Keratinocyte (primary cell): ENCODE measurements around the gene DCTN4. TPM values are rescaled to one million over a fixed set of nuclear protein-coding genes. Genes with fewer than 3 reads are reported as not detected.

Experiments used
- DNase-seq: peaks from one replicate; pipeline ENCODE4 v3.0.0-alpha.2; 2011; ENCODE audit warnings: low read depth, missing footprints, low spot score
- FAIRE-seq: peaks from 2 replicates; lab custom pipeline; 2011; peaks lifted over from hg19 to GRCh38; lab: Jason Lieb, UNC
- H2AFZ ChIP-seq: 2 replicates; pipeline ENCODE4 v1.6.0; 2012; ENCODE audit warnings: low read length, control low read depth, inconsistent platforms; ENCODE audit not compliant: control insufficient read depth
- H3K27ac ChIP-seq: 2 replicates; pipeline ENCODE4 v1.5.1; 2011; ENCODE audit warnings: low read length; ENCODE audit not compliant: control insufficient read depth, insufficient read depth
- H3K27me3 ChIP-seq: 3 replicates; pipeline ENCODE4 v1.6.0; 2011; ENCODE audit warnings: low read length; ENCODE audit not compliant: control insufficient read depth, insufficient read depth; ENCODE audit errors: extremely low read depth
- H3K36me3 ChIP-seq, 2 experiments: 2 replicates in 1 of 2; 3 replicates in 1 of 2; pipeline ENCODE4 v1.5.1; 2011; ENCODE audit warnings: low read length in 2 of 2, mild to moderate bottlenecking in 1 of 2; ENCODE audit not compliant: control insufficient read depth in 2 of 2, insufficient read depth in 2 of 2; ENCODE audit errors: extremely low read depth in 1 of 2
- H3K4me1 ChIP-seq: 3 replicates; pipeline ENCODE4 v1.5.1; 2011; ENCODE audit warnings: low read length; ENCODE audit not compliant: control insufficient read depth, insufficient read depth; ENCODE audit errors: extremely low read depth
- H3K4me2 ChIP-seq: 3 replicates; pipeline ENCODE4 v1.6.0; 2011; ENCODE audit warnings: low read depth, low read length; ENCODE audit not compliant: control insufficient read depth, insufficient read depth; ENCODE audit errors: extremely low read depth
- H3K4me3 ChIP-seq, 3 experiments: fragments of 200-600 bp in 1 of 3; sonication (generic) in 1 of 3; 2 replicates in 2 of 3; 3 replicates in 1 of 3; pipeline ENCODE4 v1.5.1; 2011 to 2016; ENCODE audit warnings: low read length in 3 of 3, mild to moderate bottlenecking in 3 of 3, control low read depth in 2 of 3, inconsistent platforms in 1 of 3, low read depth in 1 of 3, mixed read lengths in 1 of 3, mixed run types in 1 of 3, moderate library complexity in 1 of 3; ENCODE audit not compliant: control insufficient read depth in 2 of 3, insufficient read depth in 2 of 3; ENCODE audit errors: extremely low read depth in 1 of 3
- H3K79me2 ChIP-seq: 2 replicates; pipeline ENCODE4 v1.6.0; 2012; ENCODE audit warnings: low read length; ENCODE audit not compliant: control insufficient read depth, insufficient read depth
- H3K9ac ChIP-seq: 3 replicates; pipeline ENCODE4 v1.6.0; 2011; ENCODE audit warnings: low read length; ENCODE audit not compliant: control insufficient read depth, insufficient read depth; ENCODE audit errors: extremely low read depth
- H3K9me1 ChIP-seq: 3 replicates; pipeline ENCODE4 v1.6.0; 2011; ENCODE audit warnings: low read length; ENCODE audit not compliant: control insufficient read depth, insufficient read depth; ENCODE audit errors: extremely low read depth
- H3K9me3 ChIP-seq: 2 replicates; pipeline ENCODE4 v1.5.1; 2012; ENCODE audit warnings: low read depth, low read length; ENCODE audit not compliant: control insufficient read depth
- H4K20me1 ChIP-seq: 3 replicates; pipeline ENCODE4 v1.6.0; 2011; ENCODE audit warnings: low read length; ENCODE audit not compliant: control insufficient read depth, insufficient read depth; ENCODE audit errors: extremely low read depth
- CTCF ChIP-seq, 3 experiments: IDR thresholded peaks in 1 of 3; conservative IDR thresholded peaks in 1 of 3; optimal IDR thresholded peaks in 1 of 3; 2 replicates in 2 of 3; 3 replicates in 1 of 3; pipeline versions ENCODE3 to v1.5.1; 2011; ENCODE audit warnings: low read length in 3 of 3, mild to moderate bottlenecking in 3 of 3, moderate library complexity in 2 of 3, control low read depth in 1 of 3, inconsistent platforms in 1 of 3; ENCODE audit not compliant: insufficient read depth in 2 of 3; ENCODE audit errors: extremely low read depth in 1 of 3
- EZH2 ChIP-seq: IDR thresholded peaks from one replicate; pipeline ENCODE4 v1.6.1; 2012; ENCODE audit warnings: inconsistent platforms, mild to moderate bottlenecking, low read length, moderate library complexity
- dilution Hi-C: fragments of 300-500 bp; cut with MboI; formaldehyde crosslinking; loops from one replicate; pipeline ENCODE4 v1.7.0; 2020; ENCODE audit warnings: low sequenced_read_pairs; ENCODE audit not compliant: extremely low pct_ligation_motif_present
- polyA minus RNA-seq, 3 experiments: library from RNA; depleted of rRNA, polyadenylated mRNA; stranded (reverse); fragments of >200 nt; gene quantifications; 1 replicate in 1 of 3; 2 replicates in 1 of 3; 3 replicates in 1 of 3; pipeline ENCODE4 v1.2.3, GENCODE V29; 2011
- polyA plus RNA-seq, 5 experiments: library from polyadenylated mRNA; depleted of rRNA in 3 of 5; stranded (reverse) in 3 of 5; stranded (forward) in 1 of 5; unstranded in 1 of 5; fragments of >200 nt; gene quantifications; 1 replicate in 1 of 5; 2 replicates in 3 of 5; 3 replicates in 1 of 5; pipeline versions ENCODE4 v1.2.1 to v1.2.3, GENCODE V29; 2011 to 2012; ENCODE audit warnings: missing spikeins in 2 of 5, low read depth in 1 of 5, low replicate concordance in 1 of 5

The DCTN4 gene
- 37.7 to 46.4 TPM (median 44.3 TPM) in 3 replicates for polyA plus RNA-seq
- polyA plus RNA-seq (2011; ENCODE audit: low read depth): 32.4 TPM
- polyA plus RNA-seq (2011; cell fraction: cytosol; rRNA removed): 42.2 and 56.1 TPM in 2 replicates
- polyA plus RNA-seq (2011; cell fraction: nucleus; rRNA removed): 48.2 and 48.7 TPM in 2 replicates
- 19.1 and 26.3 TPM in 2 replicates for polyA plus RNA-seq (2012; ENCODE audit: low replicate concordance)
- polyA minus RNA-seq: 55.7 to 69.8 TPM (median 68.1 TPM) in 3 replicates
- 32.0 TPM for polyA minus RNA-seq (2011; cell fraction: cytosol; rRNA and poly(A)+ RNA removed)
- 35.3 and 58.6 TPM in 2 replicates for polyA minus RNA-seq (2011; cell fraction: nucleus; rRNA and poly(A)+ RNA removed)

DNA sequence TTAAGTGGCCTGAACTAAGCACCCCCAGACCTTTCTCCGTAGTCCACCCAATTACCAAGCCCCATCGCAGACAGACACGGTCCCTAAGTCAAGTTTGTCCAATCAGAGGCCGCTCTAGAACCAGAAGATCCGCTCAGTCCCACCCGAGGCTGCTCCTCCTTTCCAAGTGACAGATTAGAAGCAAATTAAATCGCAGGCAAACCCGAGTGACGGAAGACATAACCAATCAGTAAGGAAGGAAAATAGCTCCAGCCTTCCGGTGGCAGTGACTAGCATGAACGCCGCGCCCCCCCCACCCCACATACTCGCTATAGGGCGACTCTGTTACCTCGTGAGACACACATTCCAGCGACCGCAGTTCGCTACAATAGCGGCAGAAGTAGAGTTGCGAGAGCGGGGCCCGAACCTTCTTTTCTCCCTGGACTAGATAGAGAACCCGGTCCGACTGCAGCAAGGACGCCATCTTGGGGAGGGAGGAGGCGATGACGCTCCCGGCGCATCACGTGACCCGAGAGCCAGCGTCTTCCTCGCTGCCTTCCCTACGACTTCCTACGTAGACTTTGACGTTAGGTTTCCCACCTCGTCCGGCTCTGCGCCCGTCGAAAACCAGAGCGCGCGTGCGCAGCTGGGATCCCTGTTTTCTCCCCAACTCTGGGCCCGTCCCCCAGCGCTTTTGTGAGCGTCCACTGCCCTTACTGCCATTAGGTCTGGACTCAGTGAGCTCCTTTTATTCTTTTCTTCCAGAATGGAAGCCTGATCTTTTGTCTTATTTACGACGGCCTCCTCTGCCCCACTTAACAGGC lies at the start of gene DCTN4:
TSS of gene DCTN4 (minus strand) at position 487 of the 803 bp plus-strand sequence. CDS start at position 463, 24 bp downstream.
- DNase-seq (peak; percentile 83), FAIRE-seq (peak; percentile 78)
- peak within 1 kb of the TSS; percentile 89 for H3K9ac ChIP-seq
- no peaks in the 10 kb centered on the region for H3K9me3 ChIP-seq
- H3K36me3 ChIP-seq: peaks cover 6 to 14% of the 10 kb centered on the region in 2 experiments
- H3K4me2 ChIP-seq: peak within 1 kb of the TSS; percentile 84
- H3K79me2 ChIP-seq: peaks cover 39% of the 10 kb centered on the region
- H4K20me1 ChIP-seq: no peaks in the 10 kb centered on the region
- no peaks in the 10 kb centered on the region for H3K9me1 ChIP-seq
- H3K4me1 ChIP-seq: peaks cover 25% of the 10 kb centered on the region
- H3K27me3 ChIP-seq: no peaks in the 10 kb centered on the region
- dilution Hi-C loops: no loop called here
- peak within 1 kb of the TSS; percentile 96 for H2AFZ ChIP-seq
- no peak for TF ChIP-seq EZH2
- no peak for TF ChIP-seq CTCF (optimal IDR thresholded peaks at IDR 0.05 in 1 of 3, IDR thresholded peaks at IDR 0.05 in 1 of 3, conservative IDR thresholded peaks at IDR 0.05 in 1 of 3; ENCODE audit: extremely low read depth in 1 of 3, insufficient read depth in 2 of 3, low read length in 3 of 3)
- H3K4me3 ChIP-seq: peak within 1 kb of the TSS; percentile 65 to 87 (median 73)
- peak within 1 kb of the TSS; percentile 93 for H3K27ac ChIP-seq

DNA sequence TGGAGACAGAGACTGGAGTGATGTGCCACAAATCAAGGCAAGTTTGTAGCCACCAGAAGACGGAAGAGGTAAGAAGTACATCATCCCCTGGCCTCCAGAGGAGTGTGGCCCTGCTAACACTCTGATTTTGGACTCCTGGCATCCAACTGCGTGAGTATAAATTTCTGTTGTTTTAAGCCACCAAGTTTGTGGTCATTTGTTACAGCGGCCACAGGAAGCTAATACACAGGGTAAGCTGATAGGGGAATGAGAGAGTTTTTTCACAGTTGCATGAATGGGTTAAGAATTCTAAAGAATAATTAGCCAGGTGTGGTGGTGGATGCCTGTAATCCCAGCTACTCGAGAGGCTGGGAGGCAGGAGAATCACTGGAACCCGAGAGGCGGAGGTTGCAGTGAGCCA lies 45.6 kb upstream of the DCTN4 start:
- TF ChIP-seq CTCF (optimal IDR thresholded peaks at IDR 0.05 in 1 of 3, IDR thresholded peaks at IDR 0.05 in 1 of 3, conservative IDR thresholded peaks at IDR 0.05 in 1 of 3; ENCODE audit: extremely low read depth in 1 of 3, insufficient read depth in 2 of 3, low read length in 3 of 3): no peak
- TF ChIP-seq EZH2: no peak
- dilution Hi-C loops: no loop called here
- Histone ChIP-seq H3K4me3 (no peak overlapping the region), H3K27me3 (no peaks in the 10 kb centered on the region), H3K9me1 (no peaks in the 10 kb centered on the region), H3K9ac (no peak overlapping the region), H3K9me3 (no peaks in the 10 kb centered on the region), H2AFZ (no peak overlapping the region), H3K79me2 (no peaks in the 10 kb centered on the region), H3K27ac (no peak overlapping the region), H4K20me1 (no peaks in the 10 kb centered on the region), H3K4me1 (peaks cover 8% of the 10 kb centered on the region), H3K4me2 (no peak overlapping the region), H3K36me3 (no peaks in the 10 kb centered on the region)
- FAIRE-seq (no peak), DNase-seq (no peak)
